Nephron progenitor cell (in vitro differentiated cells): ENCODE results near the gene NDUFS6.

Experiments
- DNase-seq: peaks from one replicate; pipeline ENCODE4 v3.0.0; 2021
- H3K27ac Mint-ChIP-seq: 2 replicates; pipeline ENCODE4 v1.8.0; 2021; ENCODE audit warnings: mild to moderate bottlenecking, moderate library complexity, mixed read lengths
- H3K27me3 Mint-ChIP-seq: 2 replicates; pipeline ENCODE4 v1.8.0; 2021; ENCODE audit warnings: mild to moderate bottlenecking, low read depth, mixed read lengths; ENCODE audit not compliant: poor library complexity
- H3K36me3 Mint-ChIP-seq: 2 replicates; pipeline ENCODE4 v1.8.0; 2021; ENCODE audit warnings: low read depth, mixed read lengths
- H3K4me1 Mint-ChIP-seq: 2 replicates; pipeline ENCODE4 v1.8.0; 2021; ENCODE audit warnings: mixed read lengths
- H3K4me3 Mint-ChIP-seq: 2 replicates; pipeline ENCODE4 v1.8.0; 2021; ENCODE audit warnings: mild to moderate bottlenecking, moderate library complexity, mixed read lengths
- H3K9me3 Mint-ChIP-seq: 2 replicates; pipeline ENCODE4 v1.8.0; 2021; ENCODE audit warnings: mild to moderate bottlenecking, moderate library complexity, mixed read lengths
- CTCF ChIP-seq: fragments of 200-600 bp; sonication (generic); IDR thresholded peaks from 2 replicates; pipeline ENCODE4 v1.5.0; 2021; ENCODE audit warnings: antibody characterized with exemption

Gene NDUFS6

GRCh38 chr5:1772634-1773033 lies 28.6 kb upstream of the NDUFS6 start:
- TF ChIP-seq CTCF, result no peak
- Mint-ChIP-seq H3K27ac (no peak overlapping the region), H3K36me3 (no peaks in the 10 kb centered on the region), H3K4me3 (no peak overlapping the region), H3K9me3 (peaks cover 19% of the 10 kb centered on the region), H3K27me3 (peaks cover 23% of the 10 kb centered on the region), H3K4me1 (peaks cover 36% of the 10 kb centered on the region)
- DNase-seq, result no peak

GRCh38 chr5:1776831-1777230 lies 24.4 kb upstream of the NDUFS6 start:
- DNase-seq, result no peak
- H3K4me3 Mint-ChIP-seq, result no peak overlapping the region
- H3K9me3 Mint-ChIP-seq, result peaks cover 19% of the 10 kb centered on the region
- no peak for TF ChIP-seq CTCF
- no peaks in the 10 kb centered on the region for H3K36me3 Mint-ChIP-seq
- H3K4me1 Mint-ChIP-seq, result peaks cover 25% of the 10 kb centered on the region
- H3K27ac Mint-ChIP-seq, result no peak overlapping the region
- H3K27me3 Mint-ChIP-seq, result peaks cover 24% of the 10 kb centered on the region

GRCh38 chr5:1777281-1778137 lies 23.7 kb upstream of the NDUFS6 start:
- no peak for TF ChIP-seq CTCF
- Mint-ChIP-seq H3K36me3 (no peaks in the 10 kb centered on the region), H3K27me3 (peaks cover 24% of the 10 kb centered on the region), H3K9me3 (peaks cover 19% of the 10 kb centered on the region), H3K4me3 (no peak overlapping the region), H3K4me1 (peaks cover 26% of the 10 kb centered on the region), H3K27ac (no peak overlapping the region)
- DNase-seq, result no peak

GRCh38 chr5:1778138-1779020 lies 22.8 kb upstream of the NDUFS6 start:
- DNase-seq, result no peak
- Mint-ChIP-seq H3K9me3 (peaks cover 17% of the 10 kb centered on the region), H3K4me3 (no peak overlapping the region), H3K27me3 (peaks cover 17% of the 10 kb centered on the region), H3K4me1 (peaks cover 30% of the 10 kb centered on the region), H3K27ac (no peak overlapping the region), H3K36me3 (no peaks in the 10 kb centered on the region)
- no peak for TF ChIP-seq CTCF

- Mint-ChIP-seq H3K36me3 (no peaks in the 10 kb centered on the region), H3K27ac (no peak overlapping the region), H3K27me3 (peaks cover 17% of the 10 kb centered on the region), H3K9me3 (peaks cover 13% of the 10 kb centered on the region), H3K4me1 (peaks cover 36% of the 10 kb centered on the region), H3K4me3 (no peak overlapping the region)
- DNase-seq, result no peak
- TF ChIP-seq CTCF, result no peak
These were observed 22.1 kb upstream of the NDUFS6 start for GRCh38 chr5:1779021-1779680.
